GM19372 (cell line): ENCODE measurements around the gene SKP2.
"Not testable (repeated sequence)": the region's sequence is repeated elsewhere in the genome, so short reads cannot be mapped to it uniquely, and the experiment has no call there.

Experiments used
- ATAC-seq: cut with Tn5 transposase; IDR thresholded peaks from one replicate; pipeline ENCODE4 v1.9.1; 2021; ENCODE audit warnings: mild to moderate bottlenecking, low read depth, moderate library complexity; ENCODE audit not compliant: unreplicated experiment

SKP2 gene

GRCh38 chr5:36198281-36198680 is 46.4 kb downstream of the SKP2 start:
- ATAC-seq = no peak

DNA sequence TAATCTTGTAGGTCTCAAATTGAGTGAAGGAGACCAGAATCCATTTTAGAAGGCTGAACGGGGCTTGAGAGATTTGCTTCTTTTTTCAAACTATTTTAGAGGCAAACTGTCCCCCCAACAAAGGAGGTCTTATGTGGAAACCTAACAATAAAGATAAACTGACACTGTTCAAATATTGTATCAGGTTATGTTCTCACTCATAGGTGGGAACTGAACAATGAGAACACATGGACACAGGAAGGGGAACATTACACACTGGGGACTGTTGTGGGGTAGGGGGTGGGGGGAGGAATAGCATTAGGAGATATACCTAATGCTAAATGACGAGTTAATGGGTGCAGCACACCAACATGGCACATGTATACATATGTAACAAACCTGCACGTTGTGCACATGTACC is 46.9 kb downstream of the SKP2 start:
- not testable (repeated sequence) for ATAC-seq

DNA sequence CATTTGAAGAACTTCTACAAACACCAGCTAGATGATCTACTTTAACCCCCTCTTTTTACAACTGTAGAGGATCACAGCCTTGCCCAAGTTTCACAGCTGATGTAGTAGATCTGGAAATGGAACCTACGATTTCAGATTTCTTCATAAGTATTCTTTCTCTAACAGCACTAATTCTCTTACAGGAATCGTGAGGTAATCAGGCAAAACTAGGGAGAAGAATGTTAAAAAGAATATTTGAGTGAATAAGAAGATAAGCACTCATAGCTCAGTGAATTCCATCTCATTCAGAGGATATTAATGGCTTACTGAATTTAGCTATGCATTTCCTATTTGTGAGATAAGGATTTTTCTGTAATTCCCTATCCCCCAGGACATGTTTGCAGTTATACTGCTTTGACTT is 47.7 kb downstream of the SKP2 start:
- ATAC-seq = no peak

DNA sequence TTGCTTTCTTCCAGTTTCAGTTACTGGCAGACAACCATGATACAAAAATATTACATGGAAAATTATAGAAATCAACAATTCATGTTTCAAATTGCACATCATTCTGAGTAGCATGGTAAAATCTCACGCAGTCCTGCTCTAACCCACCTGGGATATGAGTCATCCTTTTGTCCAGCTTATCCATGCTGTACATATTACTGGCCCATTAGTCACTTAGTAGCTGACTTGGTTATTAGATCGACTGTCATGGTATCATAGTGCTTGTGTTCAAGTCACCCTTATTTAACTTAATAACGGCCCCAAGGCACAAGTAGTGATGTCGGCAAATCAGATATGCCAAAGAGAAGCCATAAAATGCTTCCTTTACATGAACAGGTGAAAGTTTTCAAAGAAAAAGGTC is 48.6 kb downstream of the SKP2 start:
- ATAC-seq = no peak

DNA sequence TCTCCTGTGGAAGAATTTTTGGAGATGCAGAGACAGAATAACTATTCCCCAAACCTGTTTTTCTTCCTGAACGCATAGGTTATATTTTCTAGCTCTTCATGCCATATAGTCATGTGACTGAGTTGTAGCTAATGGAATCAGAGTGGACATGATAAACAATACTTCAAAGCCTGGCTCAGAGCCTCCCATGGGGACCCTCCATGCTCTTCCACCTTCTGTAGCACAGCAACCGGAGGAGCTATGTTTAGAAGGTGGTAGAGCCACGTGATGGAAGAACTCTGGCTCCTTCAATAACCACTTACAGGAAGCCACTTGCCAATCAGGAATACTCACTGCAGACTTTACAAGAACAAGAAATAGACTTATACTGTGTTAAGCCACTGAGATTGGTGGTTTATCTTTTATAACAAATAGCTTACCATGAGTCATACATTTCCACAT is 50.6 kb downstream of the SKP2 start:
- ATAC-seq = no peak

DNA sequence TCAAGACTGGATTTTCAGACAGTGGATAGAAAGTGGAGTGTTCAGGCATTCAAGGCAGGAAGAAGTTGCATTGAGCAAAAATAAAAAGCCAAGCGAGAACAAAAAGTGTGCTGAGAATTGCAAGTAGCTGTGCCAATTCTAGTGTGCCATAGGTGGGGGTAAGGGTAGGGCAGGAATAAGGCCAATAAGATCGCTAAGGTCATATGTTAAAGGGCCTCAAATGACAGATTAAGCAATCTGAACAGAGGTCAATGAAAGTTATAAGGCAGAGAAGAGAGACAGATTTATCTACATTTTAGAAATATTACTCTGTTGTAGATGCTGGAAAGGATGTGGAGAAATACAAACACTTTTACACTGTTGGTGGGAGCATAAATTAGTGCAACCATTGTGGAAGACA is 53.4 kb downstream of the SKP2 start:
- ATAC-seq = no peak

DNA sequence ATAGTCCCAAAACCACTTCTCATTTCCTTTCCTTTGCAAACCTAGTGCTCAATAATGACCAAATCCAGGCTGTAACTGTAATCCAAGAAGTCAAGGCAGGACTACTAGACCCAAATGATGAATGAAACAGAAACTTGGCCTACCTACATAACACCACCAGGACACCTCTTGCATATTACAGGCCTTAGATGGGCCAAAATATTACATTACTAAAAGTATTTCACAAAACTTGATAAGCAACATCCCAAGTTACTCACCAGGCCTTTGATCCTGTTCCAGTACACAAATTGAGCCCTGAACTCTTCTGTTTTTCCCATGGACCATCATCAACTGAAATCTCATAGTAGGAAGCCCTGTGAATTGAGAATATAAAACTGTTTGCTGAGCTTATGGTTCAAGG is 55.0 kb downstream of the SKP2 start:
- no peak for ATAC-seq

- no peak for ATAC-seq
Measured at GRCh38 chr5:36208786-36209185, 56.9 kb downstream of the SKP2 start.

DNA sequence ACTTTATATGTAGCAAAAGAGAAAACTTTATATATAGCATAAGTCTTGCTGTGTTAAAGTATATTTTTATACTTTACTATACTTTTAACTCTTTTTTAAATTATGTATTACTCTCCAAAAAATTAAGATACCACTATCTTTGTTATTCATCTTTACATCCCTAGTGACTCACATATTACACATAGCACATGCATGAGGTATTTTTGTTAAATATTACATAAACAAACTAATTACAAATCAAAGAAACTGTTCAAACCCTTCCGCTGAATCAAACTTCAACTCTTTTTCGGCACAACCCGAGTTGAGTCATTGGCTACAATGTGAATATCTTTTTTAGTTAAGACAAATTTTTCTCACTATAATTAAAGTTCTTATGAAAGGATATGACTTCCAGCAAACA is 57.8 kb downstream of the SKP2 start:
- ATAC-seq = no peak

- no peak for ATAC-seq
Measured at GRCh38 chr5:36214436-36214835, 62.5 kb downstream of the SKP2 start.

DNA sequence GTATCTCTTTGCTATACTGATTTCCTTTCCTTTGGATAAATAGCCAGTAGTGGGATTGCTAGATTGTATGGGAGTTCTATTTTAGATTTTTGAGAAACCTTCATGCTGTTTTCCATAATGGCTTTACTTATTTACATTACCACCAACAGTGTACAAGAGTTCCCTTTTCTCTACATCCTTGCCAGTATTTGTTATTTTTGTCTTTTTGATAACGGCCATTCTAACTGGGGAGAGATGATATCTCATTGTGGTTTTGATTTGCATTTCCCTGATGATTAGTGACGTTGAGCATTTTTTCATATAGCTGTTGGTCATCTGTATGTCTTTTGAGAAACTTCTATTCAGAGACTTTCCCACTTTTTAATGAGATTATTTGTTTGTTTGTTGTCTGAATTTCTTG is 64.0 kb downstream of the SKP2 start:
- ATAC-seq = no peak

DNA sequence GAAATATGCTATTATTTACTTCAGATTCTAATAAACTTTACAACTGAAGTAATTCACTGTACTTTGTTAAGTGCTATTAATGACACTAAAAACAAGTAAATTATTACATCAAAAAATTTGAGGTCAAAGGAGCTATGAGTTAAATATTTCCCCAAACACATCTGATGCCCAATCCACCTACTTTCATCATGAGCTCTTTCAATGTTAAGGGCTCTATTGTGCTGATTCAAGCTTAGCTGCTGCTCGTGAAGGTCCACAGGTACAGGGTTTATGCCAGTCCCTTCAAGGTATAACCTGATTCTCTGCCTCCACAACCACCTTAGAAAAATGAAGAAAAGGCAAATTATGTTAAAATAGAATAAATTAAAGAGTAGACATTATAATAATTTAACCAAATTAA is 65.7 kb downstream of the SKP2 start:
- no peak for ATAC-seq

GRCh38 chr5:36217988-36218387 is 66.1 kb downstream of the SKP2 start:
- ATAC-seq = no peak

DNA sequence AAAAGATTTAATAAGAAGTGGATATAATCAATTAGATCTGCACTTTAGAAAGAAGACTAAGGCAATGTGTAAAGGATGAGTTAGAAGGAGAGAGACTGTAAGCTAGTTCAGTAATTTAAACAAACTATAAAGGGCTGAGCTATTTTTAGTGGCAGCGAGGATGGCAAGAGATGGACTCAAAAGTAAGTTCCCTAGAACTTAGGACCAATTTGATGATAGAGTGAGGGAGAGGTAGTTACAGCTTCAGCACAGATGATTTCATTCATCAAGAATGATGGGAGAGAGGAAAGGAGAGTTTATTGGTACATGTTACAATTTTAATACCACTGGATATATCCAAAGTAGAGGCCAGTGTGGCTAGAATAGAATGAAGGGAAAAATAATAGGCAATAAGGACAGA is 70.7 kb downstream of the SKP2 start:
- ATAC-seq = no peak

DNA sequence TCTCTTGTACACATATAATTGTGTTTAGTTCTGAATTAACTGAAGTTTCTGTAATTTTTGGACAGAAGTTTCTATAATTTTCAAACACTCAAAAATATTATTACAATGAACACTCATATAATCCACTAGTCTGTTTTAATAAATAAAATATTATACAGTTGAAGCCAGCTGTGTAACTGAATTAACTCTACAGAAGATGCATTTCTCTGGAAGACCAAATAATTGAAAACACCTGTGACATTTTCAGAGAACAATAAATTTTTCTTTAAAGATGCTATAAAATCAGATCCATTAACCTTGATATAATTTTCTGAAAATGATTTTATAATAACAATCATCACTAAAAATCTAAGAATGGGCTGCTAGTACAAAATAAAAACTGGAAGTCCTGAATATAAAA is 75.1 kb downstream of the SKP2 start:
- no peak for ATAC-seq

DNA sequence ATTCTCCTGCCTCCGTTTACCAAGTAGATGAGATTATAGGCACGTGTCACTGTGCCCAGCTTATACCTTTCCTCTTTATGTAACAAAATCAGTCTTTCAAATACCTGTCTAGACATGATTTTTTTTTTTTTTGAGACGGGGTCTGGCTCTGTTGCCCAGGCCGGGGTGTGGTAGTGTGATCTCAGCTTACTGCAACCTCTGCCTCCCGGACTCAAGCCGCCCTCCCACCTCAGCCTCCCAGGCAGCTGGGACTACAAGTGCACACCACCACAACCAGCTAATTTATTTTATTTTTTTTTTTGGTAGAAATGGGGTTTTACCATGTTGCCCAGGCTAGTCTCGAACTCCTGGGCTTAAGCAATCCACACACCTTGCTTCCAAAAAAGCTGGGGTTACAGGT is 76.6 kb downstream of the SKP2 start:
- ATAC-seq = no peak

- ATAC-seq = no peak
Measured at GRCh38 chr5:36230151-36230790, 78.4 kb downstream of the SKP2 start.

- no peak for ATAC-seq
Measured at GRCh38 chr5:36232533-36232932, 80.6 kb downstream of the SKP2 start.
